Measurements from ENCODE around the gene UBASH3B.
"Not testable (repeated sequence)": the region's sequence is repeated elsewhere in the genome, so short reads cannot be mapped to it uniquely, and the experiment has no call there.

The UBASH3B gene

DNA sequence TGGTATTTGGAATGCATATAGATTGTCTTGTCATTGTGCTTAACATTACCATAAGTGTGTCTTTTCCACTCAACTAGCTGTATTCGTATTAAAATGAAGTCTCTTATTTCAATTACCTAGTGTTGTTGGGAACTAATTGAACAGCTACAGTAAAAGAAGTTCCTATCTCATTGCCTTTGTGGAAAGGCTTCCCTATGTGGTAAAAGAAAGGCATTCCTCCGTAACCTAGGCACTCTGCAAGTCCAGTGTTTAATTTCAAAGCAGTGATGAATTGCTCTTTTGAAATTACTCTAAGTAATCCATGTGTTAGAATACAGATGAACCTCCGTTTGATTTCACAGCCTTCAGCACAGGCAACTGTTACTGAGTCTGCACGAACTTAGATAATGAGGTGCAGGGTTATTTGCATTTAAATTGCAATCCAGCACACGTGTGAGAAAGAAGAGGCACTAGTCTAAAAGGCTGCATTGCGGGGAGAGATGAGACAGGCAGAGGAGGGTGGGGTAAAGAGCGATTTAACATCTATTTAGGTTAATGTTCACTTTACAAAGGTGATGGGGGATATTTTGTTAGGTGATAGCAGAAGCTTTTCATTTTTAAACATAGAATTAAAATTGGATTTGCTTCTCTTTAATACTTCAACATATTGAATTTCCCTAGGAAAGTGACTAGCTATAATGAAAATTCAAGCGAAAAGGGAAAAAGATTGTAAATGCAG, 157.8 kb downstream of the UBASH3B start:
- no peak for DNase-seq (ENCODE audit: low read depth in 2 of 2)

DNA sequence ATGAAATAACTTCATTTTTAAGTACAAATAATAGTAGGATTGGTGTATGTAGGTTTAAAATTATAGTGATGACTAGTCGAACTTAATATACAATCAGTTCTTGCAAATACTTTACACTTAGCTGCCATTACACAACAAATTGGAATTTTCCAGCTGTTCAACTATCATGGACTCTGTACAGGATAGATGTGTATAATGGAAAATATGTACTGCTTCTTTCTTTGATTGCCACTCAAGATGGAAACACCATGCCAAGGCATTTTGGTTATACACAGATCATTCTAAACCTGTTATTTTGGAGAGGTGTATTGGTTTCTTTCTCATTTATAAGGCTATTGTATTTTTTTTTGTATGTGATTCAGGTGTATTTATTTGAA, 158.4 kb downstream of the UBASH3B start:
- DNase-seq (ENCODE audit: low read depth in 2 of 2), result no peak

DNA sequence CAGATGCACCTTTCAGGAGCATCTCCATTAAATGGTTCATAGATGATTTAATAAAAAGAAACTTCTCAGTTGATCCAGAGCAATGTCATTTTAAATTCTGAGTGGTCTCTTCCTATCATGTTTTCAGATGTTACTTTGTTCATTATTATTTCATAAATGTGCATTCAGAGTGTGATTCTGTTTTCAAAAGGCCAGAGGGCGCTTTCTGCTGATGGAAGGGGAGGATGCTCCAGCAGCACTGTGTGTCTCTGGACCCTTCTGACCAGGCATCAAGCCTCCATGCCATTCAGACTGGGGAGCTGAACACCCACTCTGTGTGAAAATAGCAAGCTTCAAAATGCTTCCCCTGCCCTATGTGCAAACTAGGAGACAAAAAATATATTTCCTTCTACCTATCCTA, 158.9 kb downstream of the UBASH3B start:
- DNase-seq (ENCODE audit: low read depth in 2 of 2), result no peak

GRCh38 chr11:122815900-122816299, 160.4 kb downstream of the UBASH3B start:
- no peak for DNase-seq (ENCODE audit: low read depth in 2 of 2)

DNA sequence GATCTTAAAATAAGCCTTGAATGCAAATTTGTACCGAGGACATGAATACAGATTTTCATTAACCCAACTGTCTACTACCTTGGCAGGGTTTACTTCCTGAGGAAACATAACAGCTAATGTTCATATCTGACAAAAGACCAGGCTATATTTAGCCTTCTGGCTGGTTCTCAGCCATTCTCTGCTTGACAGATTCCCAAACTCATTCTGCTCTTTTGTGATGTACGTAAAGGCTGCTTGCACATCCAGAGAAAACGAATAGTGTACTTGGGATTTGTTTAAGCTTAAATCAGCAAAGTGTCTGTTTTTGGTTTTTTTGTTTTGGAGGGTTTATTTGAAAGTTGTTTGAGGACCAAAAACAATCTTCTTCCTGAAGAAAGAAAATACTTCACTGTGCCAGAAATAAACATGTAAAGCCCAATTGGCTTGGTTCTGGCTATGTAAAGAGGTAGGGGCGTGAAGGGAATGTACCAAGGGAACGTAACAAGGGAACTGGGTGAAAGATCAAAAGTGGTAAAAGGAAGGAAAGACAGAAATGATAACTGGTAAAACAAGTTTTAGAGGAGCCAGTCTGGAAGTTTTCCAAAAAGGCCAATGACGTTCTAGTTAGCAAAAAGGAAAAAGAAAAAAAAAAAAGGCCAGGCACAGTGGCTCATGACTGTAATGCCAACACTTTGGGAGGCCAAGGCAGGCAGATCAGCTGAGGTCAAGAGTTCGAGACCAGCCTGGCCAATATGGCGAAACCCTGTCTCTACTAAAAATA, 161.4 kb downstream of the UBASH3B start:
- no peak for DNase-seq (ENCODE audit: low read depth in 2 of 2)

- no peak for DNase-seq (ENCODE audit: low read depth in 2 of 2)
Measured at GRCh38 chr11:122820158-122820557, 164.6 kb downstream of the UBASH3B start.

DNA sequence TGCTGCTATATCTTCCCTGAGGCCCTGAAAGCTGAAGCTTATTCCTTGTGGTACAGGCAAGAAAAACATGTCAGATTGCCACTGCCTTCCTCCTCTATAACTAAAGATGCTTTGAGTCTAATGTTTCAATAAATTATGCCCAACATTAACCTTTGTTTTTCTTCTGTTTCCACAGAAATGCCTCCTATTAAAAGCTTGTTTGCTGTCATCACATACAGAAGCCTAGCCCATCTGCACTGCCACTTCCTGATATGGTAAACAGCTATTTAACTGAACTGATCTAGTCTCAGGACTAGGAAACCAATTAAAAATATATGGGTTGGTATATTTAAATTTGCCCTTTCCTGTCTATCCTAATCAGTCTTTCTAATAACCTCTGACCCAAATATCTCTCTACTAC, 165.6 kb downstream of the UBASH3B start:
- DNase-seq (ENCODE audit: low read depth in 2 of 2), result no peak

DNA sequence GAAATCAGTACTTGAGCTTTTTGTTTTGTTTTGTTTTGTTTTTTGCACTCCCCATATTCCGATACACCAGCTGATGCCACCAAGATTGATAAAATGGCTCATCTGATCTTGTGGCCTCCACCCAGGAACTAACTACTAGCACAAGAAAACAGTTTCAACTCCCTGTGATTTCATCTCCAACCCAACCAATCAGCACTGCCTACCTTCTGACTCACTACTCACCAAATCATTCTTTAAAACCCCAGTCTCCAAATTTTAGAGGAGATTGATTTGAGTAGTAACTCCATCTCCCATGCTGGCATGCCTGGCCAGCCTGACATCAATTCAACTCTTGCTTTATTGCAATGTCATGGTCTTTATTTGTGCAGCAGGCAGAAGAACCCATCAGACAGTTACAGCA, 166.7 kb downstream of the UBASH3B start:
- no peak for DNase-seq (ENCODE audit: low read depth in 2 of 2)

DNA sequence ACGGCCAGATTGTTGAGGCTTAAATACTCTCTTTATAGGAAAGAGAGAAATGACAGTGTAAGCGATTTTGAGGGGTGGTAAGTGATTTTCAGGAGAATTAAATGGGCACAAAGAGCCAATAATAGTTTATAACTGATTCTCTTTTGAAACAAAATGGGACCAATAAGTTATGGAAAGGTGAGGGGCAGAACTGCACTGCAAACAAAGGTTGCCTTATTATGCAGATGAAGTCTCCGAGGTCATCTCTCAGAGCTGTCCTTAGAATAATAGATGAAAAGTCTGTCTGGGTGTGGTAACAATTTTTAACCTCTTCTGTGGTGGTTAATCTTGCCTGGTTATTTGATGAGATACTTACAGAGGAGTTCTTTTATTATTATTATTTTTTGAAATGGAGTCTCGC, 168.0 kb downstream of the UBASH3B start:
- DNase-seq (ENCODE audit: low read depth in 2 of 2), result no peak

DNA sequence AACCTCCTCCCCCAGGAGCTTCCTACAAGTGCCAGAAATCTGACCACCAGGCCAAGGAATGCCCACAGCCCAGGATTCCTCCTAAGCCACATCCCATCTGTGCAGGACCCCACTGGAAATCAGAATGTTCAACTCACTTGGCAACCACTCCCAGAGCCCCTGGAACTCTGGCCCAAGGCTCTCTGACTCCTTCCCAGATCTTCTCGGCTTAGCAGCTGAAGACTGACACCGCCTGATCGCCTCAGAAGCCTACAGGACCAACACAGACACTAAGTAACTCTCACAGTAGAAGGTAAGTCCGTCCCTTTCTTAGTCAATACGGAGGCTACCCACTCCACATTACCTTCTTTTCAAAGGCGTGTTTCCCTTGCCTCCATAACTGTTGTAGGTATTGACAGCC, 173.8 kb downstream of the UBASH3B start:
- not testable (repeated sequence) for DNase-seq (ENCODE audit: low read depth in 2 of 2)

GRCh38 chr11:122832297-122832696, 176.8 kb downstream of the UBASH3B start:
- not testable (repeated sequence) for DNase-seq (ENCODE audit: low read depth in 2 of 2)

- DNase-seq (ENCODE audit: low read depth in 2 of 2), result no peak
Measured at GRCh38 chr11:122832721-122833470, 177.4 kb downstream of the UBASH3B start.

DNA sequence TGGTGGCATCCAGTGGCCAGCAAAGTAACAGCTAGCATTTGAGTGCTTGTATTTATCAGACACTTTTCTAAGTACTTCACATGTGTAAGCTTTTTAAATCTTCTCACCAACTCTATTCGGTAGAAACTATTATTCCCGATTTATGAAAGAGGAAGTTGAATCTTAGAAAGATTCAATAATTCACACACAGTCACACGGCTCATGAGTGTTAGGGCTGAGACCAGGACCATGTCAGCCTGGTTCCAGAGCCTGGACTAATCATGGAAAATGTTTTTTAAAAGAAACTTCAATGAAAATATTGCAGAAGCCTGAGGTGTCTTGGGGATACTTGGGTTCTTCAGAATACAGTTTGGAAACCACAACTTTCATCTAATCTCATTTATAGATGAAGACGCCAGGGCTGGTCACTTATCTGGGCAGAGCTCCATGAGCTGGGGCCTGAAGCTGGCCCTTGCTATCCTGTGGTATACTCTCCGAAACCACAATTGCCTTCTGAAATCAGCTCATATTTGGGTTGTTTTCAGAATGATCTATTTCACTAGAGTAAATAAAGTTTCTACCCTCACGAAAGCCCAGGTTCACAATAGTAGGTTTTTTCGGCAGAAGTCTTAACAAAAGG, 178.4 kb downstream of the UBASH3B start:
- DNase-seq (ENCODE audit: low read depth in 2 of 2), result no peak

DNA sequence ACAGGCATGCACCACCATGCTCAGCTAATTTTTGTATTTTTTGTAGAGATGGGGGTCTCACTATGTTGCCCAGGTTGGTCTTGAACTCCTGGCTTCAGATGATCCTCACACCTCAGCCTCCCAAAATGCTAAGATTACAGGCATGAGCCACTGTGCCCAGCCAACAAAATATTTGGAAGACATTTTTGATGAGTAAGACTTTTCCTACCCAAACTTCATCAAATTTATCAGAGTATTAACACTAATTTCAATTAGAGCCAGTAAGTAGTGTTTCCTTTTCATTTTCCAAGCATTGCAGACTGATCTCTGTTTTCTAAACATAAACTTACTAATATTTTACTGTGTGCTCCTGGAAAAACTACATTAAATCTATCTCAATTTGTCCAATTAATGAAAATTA, 181.4 kb downstream of the UBASH3B start:
- DNase-seq (ENCODE audit: low read depth in 2 of 2), result no peak

DNA sequence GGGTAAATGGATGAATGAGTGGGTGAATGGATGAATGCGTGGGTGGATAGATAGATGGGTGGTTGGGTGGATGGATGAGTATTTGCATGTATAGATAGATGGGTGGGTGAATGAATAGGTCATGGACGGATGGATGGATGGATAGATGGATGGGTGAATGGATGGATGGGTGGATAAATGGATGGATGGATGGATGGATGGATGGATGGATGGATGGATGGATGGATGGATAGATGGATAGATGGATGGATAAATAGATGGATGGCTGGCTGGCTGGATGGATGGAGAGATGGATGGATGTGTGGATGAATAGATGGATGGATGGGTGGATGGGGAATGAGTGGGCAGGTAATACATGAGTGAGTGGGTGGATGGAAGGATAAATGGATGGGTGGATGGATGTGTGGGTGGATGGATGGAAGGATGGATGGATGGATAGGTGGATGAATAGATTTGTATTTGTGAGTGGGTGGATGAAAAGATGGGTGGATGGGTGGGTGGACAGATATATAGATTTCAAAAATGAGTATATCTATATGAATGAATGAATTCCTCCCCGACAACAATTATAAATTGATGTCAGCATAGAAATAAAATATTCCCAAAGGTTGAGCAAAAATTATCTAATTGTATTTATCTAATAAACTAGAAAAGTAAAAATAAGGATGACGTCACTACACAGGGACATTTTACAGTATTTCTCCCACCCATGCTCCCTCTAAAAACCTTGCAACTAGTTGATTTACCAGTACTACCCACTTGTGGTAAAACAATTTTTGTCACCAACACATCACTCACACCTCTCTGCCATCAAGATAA, 182.2 kb downstream of the UBASH3B start:
- no peak for DNase-seq (ENCODE audit: low read depth in 2 of 2)

DNA sequence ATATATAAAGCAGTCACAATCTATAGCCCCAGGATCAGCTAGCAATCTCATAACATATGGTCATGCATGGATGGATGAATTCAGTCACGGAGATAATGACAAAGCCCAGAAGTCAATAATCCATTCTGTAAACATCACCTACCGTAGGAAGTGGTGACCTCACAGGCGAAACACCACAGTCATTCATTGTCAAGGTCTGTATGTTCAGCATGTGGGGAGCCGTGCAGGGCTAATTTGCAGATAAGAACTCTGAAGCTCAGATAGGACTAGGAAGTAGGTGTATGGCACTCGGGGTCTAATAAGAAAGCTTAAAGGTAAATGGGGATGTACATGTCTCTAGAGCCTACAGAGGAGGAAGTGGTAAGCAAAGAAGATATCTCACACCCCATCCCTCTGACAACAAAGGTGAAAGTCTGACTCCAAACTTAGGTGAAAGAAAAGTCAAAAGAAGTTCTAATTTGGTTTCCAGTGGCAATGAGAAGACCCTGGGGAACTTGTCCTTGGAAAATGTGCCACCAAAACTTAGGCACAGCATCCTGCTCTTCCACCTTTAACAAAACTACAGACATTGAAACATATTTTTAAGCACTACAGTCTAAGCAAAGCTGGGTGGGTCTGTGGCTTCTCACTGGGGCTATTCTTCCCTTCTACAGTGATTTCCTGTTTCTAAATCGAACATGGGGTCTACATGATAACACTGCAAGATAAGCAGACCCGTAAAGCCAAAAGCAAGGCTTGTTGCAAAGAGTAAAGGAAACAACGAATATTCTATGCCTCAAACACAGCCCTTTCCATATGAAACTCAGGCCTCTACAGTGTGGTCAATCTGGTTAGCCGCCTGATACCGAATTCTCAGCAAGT, 188.0 kb downstream of the UBASH3B start:
- no peak for DNase-seq (ENCODE audit: low read depth in 2 of 2)

GRCh38 chr11:122847466-122847865, 191.9 kb downstream of the UBASH3B start:
- no peak for DNase-seq (ENCODE audit: low read depth in 2 of 2)

DNA sequence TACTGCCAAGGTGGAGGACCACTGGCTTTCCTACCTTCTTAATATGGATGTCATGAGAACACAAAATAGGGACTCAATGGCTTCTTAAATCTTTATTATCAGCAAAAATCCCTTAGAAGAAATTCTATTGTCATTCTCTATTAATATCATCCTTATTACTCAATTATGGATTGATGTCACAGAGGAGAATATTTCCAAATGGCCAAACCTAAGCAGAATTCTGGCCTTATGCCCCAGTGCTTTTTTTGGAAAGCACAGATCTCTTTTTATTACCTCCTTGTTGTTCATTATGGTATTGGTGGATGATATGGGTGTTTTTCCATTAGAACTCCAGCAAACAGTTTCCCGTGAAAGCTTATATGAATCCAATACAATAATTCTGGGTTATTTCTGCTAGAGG, 192.7 kb downstream of the UBASH3B start:
- no peak for DNase-seq (ENCODE audit: low read depth in 2 of 2)

DNA sequence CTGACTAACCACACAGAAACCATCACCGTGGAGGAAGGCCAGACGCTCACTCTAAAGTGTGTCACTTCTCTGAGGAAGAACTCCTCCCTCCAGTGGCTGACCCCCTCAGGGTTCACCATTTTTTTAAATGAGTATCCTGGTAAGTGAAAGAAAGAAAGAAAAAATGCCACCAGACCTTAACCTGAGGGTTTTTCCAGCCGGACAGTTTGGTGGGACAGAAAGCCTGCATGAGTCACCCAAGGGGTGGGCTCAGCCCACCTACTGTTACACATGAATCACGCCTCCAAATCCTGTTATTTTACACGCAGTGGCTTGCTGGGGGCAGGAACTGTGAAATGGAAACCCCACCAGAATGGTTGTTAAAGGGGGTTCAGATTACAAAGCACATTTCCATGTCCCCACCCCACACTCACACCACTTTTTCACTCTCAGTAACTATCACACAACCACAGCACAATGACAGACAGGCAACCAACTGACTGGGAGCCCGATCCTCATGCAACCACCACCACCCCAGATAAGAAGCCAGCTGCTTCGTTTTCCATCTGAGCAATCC, 194.6 kb downstream of the UBASH3B start:
- DNase-seq (ENCODE audit: low read depth in 2 of 2), result peak; percentile 54 to 56

DNA sequence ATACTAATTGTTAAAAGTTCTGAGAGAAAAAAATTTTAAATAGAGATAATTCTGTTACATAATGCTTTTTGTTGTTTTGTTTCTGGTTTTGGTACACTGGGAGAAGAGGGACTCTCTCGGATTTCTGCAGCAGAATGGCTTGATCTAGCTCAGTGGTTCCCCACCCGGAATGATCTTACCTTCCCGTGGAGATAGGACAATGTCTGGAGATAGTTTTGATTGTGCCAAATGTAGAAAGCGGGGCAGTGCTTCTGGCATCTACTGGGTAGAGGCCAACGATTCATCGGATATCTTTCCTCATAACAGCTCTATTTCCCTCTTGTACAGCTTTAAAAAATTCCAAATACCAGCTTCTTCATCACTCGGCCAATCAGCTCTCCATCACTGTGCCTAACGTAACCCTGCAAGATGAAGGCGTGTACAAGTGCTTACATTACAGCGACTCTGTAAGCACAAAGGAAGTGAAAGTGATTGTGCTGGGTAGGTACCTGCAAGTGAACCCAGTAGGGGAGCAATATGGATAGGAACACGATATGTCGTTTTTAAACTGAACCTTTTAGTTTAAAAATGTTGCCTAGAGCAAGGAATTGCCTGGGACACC, 195.9 kb downstream of the UBASH3B start:
- no peak for DNase-seq (ENCODE audit: low read depth in 2 of 2)
